ENCODE measurements around the gene USH1G.

DNA sequence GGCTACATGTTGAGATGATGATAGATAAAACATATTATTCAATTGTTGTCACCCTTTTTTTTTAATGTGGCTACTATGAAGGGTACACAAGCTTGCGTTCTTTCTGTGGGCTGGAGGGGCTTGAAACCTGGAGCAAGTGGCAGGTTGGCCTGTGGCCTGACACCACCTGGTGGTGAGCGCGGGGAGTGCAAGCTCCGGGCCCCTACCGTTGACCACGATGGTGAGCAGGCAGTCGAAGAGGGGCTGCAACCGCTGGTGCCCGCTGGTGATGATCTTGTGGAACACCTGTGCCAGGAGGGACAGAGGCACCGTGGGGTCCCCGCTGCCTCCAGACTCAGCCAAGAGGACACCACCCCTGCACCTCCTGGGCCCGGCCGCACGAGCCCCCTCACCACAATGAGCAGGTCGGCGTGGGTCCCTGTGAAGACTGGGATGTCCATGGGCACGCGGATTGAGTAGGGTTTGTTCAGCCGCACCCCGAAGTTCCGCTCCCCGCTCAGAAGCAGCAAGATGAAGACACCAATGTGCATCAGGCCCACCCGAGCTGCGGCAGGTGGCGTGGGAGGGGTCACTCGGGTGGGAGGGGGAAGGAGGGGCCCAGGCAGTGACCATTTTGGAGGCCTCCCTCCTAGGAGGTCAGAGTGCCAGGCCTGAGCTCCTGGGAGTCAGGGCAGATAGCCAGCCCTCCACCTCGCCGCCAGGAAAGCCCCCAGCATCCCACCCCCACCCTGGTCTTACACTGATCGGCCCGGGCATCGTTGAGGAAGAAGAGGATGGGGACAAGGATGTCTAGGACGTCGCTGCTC lies 35.1 kb upstream of the USH1G start:
- TF ChIP-seq, protein P1, sequence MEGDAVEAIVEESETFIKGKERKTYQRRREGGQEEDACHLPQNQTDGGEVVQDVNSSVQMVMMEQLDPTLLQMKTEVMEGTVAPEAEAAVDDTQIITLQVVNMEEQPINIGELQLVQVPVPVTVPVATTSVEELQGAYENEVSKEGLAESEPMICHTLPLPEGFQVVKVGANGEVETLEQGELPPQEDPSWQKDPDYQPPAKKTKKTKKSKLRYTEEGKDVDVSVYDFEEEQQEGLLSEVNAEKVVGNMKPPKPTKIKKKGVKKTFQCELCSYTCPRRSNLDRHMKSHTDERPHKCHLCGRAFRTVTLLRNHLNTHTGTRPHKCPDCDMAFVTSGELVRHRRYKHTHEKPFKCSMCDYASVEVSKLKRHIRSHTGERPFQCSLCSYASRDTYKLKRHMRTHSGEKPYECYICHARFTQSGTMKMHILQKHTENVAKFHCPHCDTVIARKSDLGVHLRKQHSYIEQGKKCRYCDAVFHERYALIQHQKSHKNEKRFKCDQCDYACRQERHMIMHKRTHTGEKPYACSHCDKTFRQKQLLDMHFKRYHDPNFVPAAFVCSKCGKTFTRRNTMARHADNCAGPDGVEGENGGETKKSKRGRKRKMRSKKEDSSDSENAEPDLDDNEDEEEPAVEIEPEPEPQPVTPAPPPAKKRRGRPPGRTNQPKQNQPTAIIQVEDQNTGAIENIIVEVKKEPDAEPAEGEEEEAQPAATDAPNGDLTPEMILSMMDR (IDR thresholded peaks at IDR 0.05; ENCODE audit: insufficient read depth, low read length, poor library complexity, severe bottlenecking) = peak; percentile 91
- TF ChIP-seq EZH2phosphoT487 (conservative IDR thresholded peaks at IDR 0.05; ENCODE audit: low read length) = no peak
